Thyroid gland (tissue), 4 donors: ENCODE results near the gene TMEM164.

ENCODE experiments used
- POLR2A ChIP-seq, 2 donors: fragments of 450-650 bp; IDR thresholded peaks; one replicate each; pipeline ENCODE4 v1.6.1; 2017; ENCODE audit warnings: antibody characterized with exemption in 2 of 2, mild to moderate bottlenecking in 2 of 2, moderate library complexity in 1 of 2
- TF ChIP-seq, protein P1 (sequence below), 6 experiments: fragments of 200-600 bp in 3 of 6; fragments of 450-650 bp in 3 of 6; sonication (generic) in 3 of 6; IDR thresholded peaks; one replicate each; pipeline ENCODE4 v1.5.1; 2016 to 2019; ENCODE audit warnings: antibody characterized with exemption in 6 of 6, mild to moderate bottlenecking in 2 of 6, inconsistent platforms in 1 of 6, moderate library complexity in 1 of 6

DNA sequence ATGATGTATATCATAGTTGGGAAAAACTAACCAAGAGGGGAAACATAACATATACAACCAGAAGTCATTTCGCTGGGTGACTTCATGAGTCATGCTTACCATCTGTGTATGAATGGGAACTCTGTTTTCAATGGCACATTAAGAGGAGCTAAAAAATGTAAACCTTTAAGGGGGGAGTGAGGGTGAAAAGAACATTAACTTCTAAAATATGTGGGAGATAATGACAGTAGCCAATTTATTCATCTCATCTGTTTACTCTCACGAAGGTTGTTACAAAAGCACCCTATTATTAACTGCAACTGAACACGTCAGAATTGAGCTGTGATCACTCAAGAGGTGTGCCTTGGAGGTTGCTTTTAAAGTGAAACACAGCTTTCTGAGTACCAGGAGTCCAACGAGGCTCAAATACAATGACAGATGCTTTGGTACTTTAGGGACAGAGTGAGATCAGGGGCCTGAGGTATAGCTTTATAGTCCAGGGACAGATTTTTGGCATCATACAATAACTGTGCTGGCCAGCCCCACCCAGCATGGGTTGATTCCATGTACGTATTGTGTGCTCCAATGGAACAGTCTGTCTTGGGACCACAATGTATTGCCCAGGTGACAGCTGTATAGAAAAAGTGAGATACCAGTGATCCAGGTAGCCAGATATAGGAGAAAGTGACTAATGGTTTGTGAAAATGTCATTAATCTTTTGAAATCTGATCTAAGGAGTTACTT is 207.7 kb downstream of the TMEM164 start:
- TF ChIP-seq, protein P1, sequence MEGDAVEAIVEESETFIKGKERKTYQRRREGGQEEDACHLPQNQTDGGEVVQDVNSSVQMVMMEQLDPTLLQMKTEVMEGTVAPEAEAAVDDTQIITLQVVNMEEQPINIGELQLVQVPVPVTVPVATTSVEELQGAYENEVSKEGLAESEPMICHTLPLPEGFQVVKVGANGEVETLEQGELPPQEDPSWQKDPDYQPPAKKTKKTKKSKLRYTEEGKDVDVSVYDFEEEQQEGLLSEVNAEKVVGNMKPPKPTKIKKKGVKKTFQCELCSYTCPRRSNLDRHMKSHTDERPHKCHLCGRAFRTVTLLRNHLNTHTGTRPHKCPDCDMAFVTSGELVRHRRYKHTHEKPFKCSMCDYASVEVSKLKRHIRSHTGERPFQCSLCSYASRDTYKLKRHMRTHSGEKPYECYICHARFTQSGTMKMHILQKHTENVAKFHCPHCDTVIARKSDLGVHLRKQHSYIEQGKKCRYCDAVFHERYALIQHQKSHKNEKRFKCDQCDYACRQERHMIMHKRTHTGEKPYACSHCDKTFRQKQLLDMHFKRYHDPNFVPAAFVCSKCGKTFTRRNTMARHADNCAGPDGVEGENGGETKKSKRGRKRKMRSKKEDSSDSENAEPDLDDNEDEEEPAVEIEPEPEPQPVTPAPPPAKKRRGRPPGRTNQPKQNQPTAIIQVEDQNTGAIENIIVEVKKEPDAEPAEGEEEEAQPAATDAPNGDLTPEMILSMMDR (IDR thresholded peaks at IDR 0.05) = no peak
- no peak for TF ChIP-seq POLR2A (IDR thresholded peaks at IDR 0.05)
